ENCODE results near the gene PJA2. TPM values are rescaled to one million over a fixed set of nuclear protein-coding genes. Genes with fewer than 3 reads are reported as not detected.

Gene PJA2
- 127 and 173 TPM in 2 replicates for total RNA-seq

GRCh38 chr5:109409844-109410388, at the start of gene PJA2:
Gene PJA2, minus strand, starts transcription at chr5:109409974. Its CDS starts 26,541 bp downstream, at chr5:109383433.

Data from smooth muscle cell of the umbilical artery (primary cell).